ENCODE measurements around the gene ECHDC3. TPM values are rescaled to one million over a fixed set of nuclear protein-coding genes. Genes with fewer than 3 reads are reported as not detected.
A peak's percentile ranks its signal among the peaks of the same experiment; 100 is the strongest.
"Not testable (repeated sequence)": the region's sequence is repeated elsewhere in the genome, so short reads cannot be mapped to it uniquely, and the experiment has no call there.

ECHDC3 gene
- total RNA-seq (2014; rRNA removed; shearing (Covaris generic)) = 0.70 and 2.6 TPM in 2 replicates

GRCh38 chr10:11742009-11742778 lies at the start of gene ECHDC3:
Gene ECHDC3 (plus strand): TSS chr10:11742382. CDS start chr10:11742577, 195 bp downstream.
- DNase-seq (ENCODE audit: low spot score) = peak; percentile 52

- no peak for DNase-seq (ENCODE audit: low spot score)
Observed at GRCh38 chr10:11693376-11693775, 48.8 kb upstream of the ECHDC3 start.

GRCh38 chr10:11695779-11696178 lies 46.4 kb upstream of the ECHDC3 start:
- DNase-seq (ENCODE audit: low spot score) = no peak

GRCh38 chr10:11697718-11698527 lies 44.3 kb upstream of the ECHDC3 start:
- no peak for DNase-seq (ENCODE audit: low spot score)

- no peak for DNase-seq (ENCODE audit: low spot score)
Observed at GRCh38 chr10:11698691-11699549, 43.3 kb upstream of the ECHDC3 start.

- DNase-seq (ENCODE audit: low spot score) = no peak
Observed at GRCh38 chr10:11699550-11700097, 42.6 kb upstream of the ECHDC3 start.

- DNase-seq (ENCODE audit: low spot score) = no peak
Observed at GRCh38 chr10:11700539-11700938, 41.6 kb upstream of the ECHDC3 start.

- DNase-seq (ENCODE audit: low spot score) = no peak
Observed at GRCh38 chr10:11701451-11702095, 40.6 kb upstream of the ECHDC3 start.

GRCh38 chr10:11702264-11702663 lies 39.9 kb upstream of the ECHDC3 start:
- no peak for DNase-seq (ENCODE audit: low spot score)

- no peak for DNase-seq (ENCODE audit: low spot score)
Observed at GRCh38 chr10:11704092-11704491, 38.1 kb upstream of the ECHDC3 start.

- no peak for DNase-seq (ENCODE audit: low spot score)
Observed at GRCh38 chr10:11705722-11706121, 36.5 kb upstream of the ECHDC3 start.

- DNase-seq (ENCODE audit: low spot score) = no peak
Observed at GRCh38 chr10:11706895-11707567, 35.2 kb upstream of the ECHDC3 start.

- peak; percentile 39 for DNase-seq (ENCODE audit: low spot score)
Observed at GRCh38 chr10:11707624-11708350, 34.4 kb upstream of the ECHDC3 start.

- not testable (repeated sequence) for DNase-seq (ENCODE audit: low spot score)
Observed at GRCh38 chr10:11708801-11709200, 33.4 kb upstream of the ECHDC3 start.

GRCh38 chr10:11712744-11713143 lies 29.4 kb upstream of the ECHDC3 start:
- DNase-seq (ENCODE audit: low spot score) = no peak

GRCh38 chr10:11713186-11713743 lies 28.9 kb upstream of the ECHDC3 start:
- DNase-seq (ENCODE audit: low spot score) = no peak

- no peak for DNase-seq (ENCODE audit: low spot score)
Observed at GRCh38 chr10:11713963-11714362, 28.2 kb upstream of the ECHDC3 start.

GRCh38 chr10:11714750-11715365 lies 27.3 kb upstream of the ECHDC3 start:
- DNase-seq (ENCODE audit: low spot score) = no peak

Measured in HT-29 (cell line).